ENCODE data around the gene ADCY3. TPM values are rescaled to one million over a fixed set of nuclear protein-coding genes. Genes with fewer than 3 reads are reported as not detected.

Gene ADCY3
- total and polyA plus RNA-seq, 8 donors = 5.2 to 339 (median 24.2) TPM

- Histone ChIP-seq H3K4me1 (no peaks in the 10 kb centered on the region), H3K9me3 (no peaks in the 10 kb centered on the region), H3K4me3 (no peak overlapping the region), H3K36me3 (peaks cover 19 to 33% (median 30%) of the 10 kb centered on the region in 4 donors), H3K27ac (no peak overlapping the region), H3K27me3 (no peaks in the 10 kb centered on the region)
- intact Hi-C loops (cut with DNase I; ENCODE audit: low total_unique reads) = no loop called here
- TF ChIP-seq POLR2A (IDR thresholded peaks at IDR 0.05) (no peak), EP300 (IDR thresholded peaks at IDR 0.05) (no peak), CTCF (IDR thresholded peaks at IDR 0.05) (no peak), POLR2AphosphoS5 (IDR thresholded peaks at IDR 0.05) (no peak)
- WGBS, 5 donors = 77 to 90% (median 83%) methylated on average over 7 of the region's 7 CpGs
- no peak for DNase-seq
Measured at GRCh38 chr2:24943427-24944053, 23.5 kb upstream of the ADCY3 start.

- no peaks in the 10 kb centered on the region for H3K27me3 ChIP-seq
- no peaks in the 10 kb centered on the region for H3K4me1 ChIP-seq
- H3K9me3 ChIP-seq = no peaks in the 10 kb centered on the region
- no peak overlapping the region for H3K27ac ChIP-seq
- TF ChIP-seq POLR2AphosphoS5 (IDR thresholded peaks at IDR 0.05) (no peak), POLR2A (IDR thresholded peaks at IDR 0.05) (no peak), CTCF (IDR thresholded peaks at IDR 0.05) (no peak), EP300 (IDR thresholded peaks at IDR 0.05) (no peak)
- H3K36me3 ChIP-seq = peaks cover 0 to 3% (median 0%) of the 10 kb centered on the region in 4 donors
- intact Hi-C loops (cut with DNase I; ENCODE audit: low total_unique reads) = no loop called here
- 79 to 89% (median 83%) methylated on average over 6 of the region's 6 CpGs for WGBS, 5 donors
- no peak overlapping the region for H3K4me3 ChIP-seq
- no peak for DNase-seq
Measured at GRCh38 chr2:24939353-24939752, 19.3 kb upstream of the ADCY3 start.

- Histone ChIP-seq H3K9me3 (no peaks in the 10 kb centered on the region), H3K4me3 (no peak overlapping the region), H3K27me3 (no peaks in the 10 kb centered on the region), H3K27ac (no peak overlapping the region), H3K4me1 (no peaks in the 10 kb centered on the region), H3K36me3 (no peaks in the 10 kb centered on the region)
- no peak for TF ChIP-seq CTCF (IDR thresholded peaks at IDR 0.05)
- TF ChIP-seq POLR2A (IDR thresholded peaks at IDR 0.05) = no peak
- TF ChIP-seq POLR2AphosphoS5 (IDR thresholded peaks at IDR 0.05) = no peak
- no peak for TF ChIP-seq EP300 (IDR thresholded peaks at IDR 0.05)
- intact Hi-C loops (cut with DNase I; ENCODE audit: low total_unique reads) = no loop called here
- 79 to 88% (median 87%) methylated on average over 2 of the region's 2 CpGs for WGBS, 5 donors
- DNase-seq = no peak
Measured at GRCh38 chr2:24937236-24937635, 17.2 kb upstream of the ADCY3 start.

GRCh38 chr2:24935145-24935544 lies 15.1 kb upstream of the ADCY3 start:
- TF ChIP-seq EP300 (IDR thresholded peaks at IDR 0.05) (no peak), POLR2AphosphoS5 (IDR thresholded peaks at IDR 0.05) (no peak), POLR2A (IDR thresholded peaks at IDR 0.05) (no peak), CTCF (IDR thresholded peaks at IDR 0.05) (no peak)
- no peak for DNase-seq
- Histone ChIP-seq H3K4me1 (no peaks in the 10 kb centered on the region), H3K27ac (no peak overlapping the region), H3K27me3 (no peaks in the 10 kb centered on the region), H3K36me3 (no peaks in the 10 kb centered on the region), H3K9me3 (no peaks in the 10 kb centered on the region), H3K4me3 (no peak overlapping the region)
- 84 to 94% (median 88%) methylated on average over 5 of the region's 5 CpGs for WGBS, 5 donors
- intact Hi-C loops (cut with DNase I; ENCODE audit: low total_unique reads) = no loop called here
